Stomach (tissue), 4 donors: ENCODE data around the gene CALML4.

Experiments
- CTCF ChIP-seq, 7 experiments: fragments of 450-650 bp in 4 of 7; fragments of 200-600 bp in 3 of 7; sonication (generic) in 3 of 7; IDR thresholded peaks; one replicate each; pipeline ENCODE4 v1.5.1; 2016 to 2019; ENCODE audit warnings: antibody characterized with exemption in 7 of 7, control low read depth in 2 of 7, mild to moderate bottlenecking in 1 of 7
- EP300 ChIP-seq: sonication (generic); formaldehyde crosslinking; IDR thresholded peaks from one replicate; pipeline ENCODE4 v1.6.1; 2017; ENCODE audit warnings: antibody characterized with exemption
- POLR2A ChIP-seq, 4 donors: fragments of 450-650 bp; IDR thresholded peaks; one replicate each; pipeline ENCODE4 v1.6.1; 2016; ENCODE audit warnings: antibody characterized with exemption in 4 of 4, control low read depth in 2 of 4, mild to moderate bottlenecking in 1 of 4, moderate library complexity in 1 of 4
- POLR2AphosphoS5 ChIP-seq, 3 donors: sonication (generic); formaldehyde crosslinking; IDR thresholded peaks; one replicate each; pipeline ENCODE4 v1.6.1; 2016; ENCODE audit warnings: antibody characterized with exemption in 3 of 3

- TF ChIP-seq CTCF (IDR thresholded peaks at IDR 0.05) (peak in 5 of 7 experiments; percentile 70 to 92 (median 86)), POLR2A (IDR thresholded peaks at IDR 0.05) (no peak), EP300 (no peak), POLR2AphosphoS5 (IDR thresholded peaks at IDR 0.05) (peak in 1 of 3 donors; percentile 45)
Measured at GRCh38 chr15:68210821-68211655, 5.9 kb upstream of the CALML4 start.
